Testis (tissue), 2 donors: ENCODE measurements around the gene OCA2.

Experiments used
- CTCF ChIP-seq, 3 experiments: fragments of 450-650 bp in 2 of 3; fragments of 200-600 bp in 1 of 3; sonication (generic) in 1 of 3; IDR thresholded peaks; one replicate each; pipeline ENCODE4 v1.5.1; 2016 to 2019; ENCODE audit warnings: antibody characterized with exemption in 3 of 3, mild to moderate bottlenecking in 2 of 3, moderate library complexity in 1 of 3
- POLR2A ChIP-seq: fragments of 450-650 bp; IDR thresholded peaks from one replicate; pipeline ENCODE4 v1.6.1; 2017; ENCODE audit warnings: antibody characterized with exemption, mild to moderate bottlenecking, moderate library complexity

- TF ChIP-seq POLR2A (no peak), CTCF (IDR thresholded peaks at IDR 0.05) (no peak)
These were observed 7.8 kb downstream of the OCA2 start for GRCh38 chr15:28091313-28091712.
